Panc1 (cell line): Measurements from ENCODE around the gene UNC119B. TPM values are rescaled to one million over a fixed set of nuclear protein-coding genes. Genes with fewer than 3 reads are reported as not detected.

Source experiments
- ATAC-seq: fragments of 200-7000 bp; cut with Tn5 transposase; 2 replicates; pipeline ENCODE4 v1.9.1; 2020; ENCODE audit warnings: mild to moderate bottlenecking, moderate library complexity
- BruUV-seq: library from RNA; stranded (reverse); fragments of 400-500 nt; replicated peaks from 2 replicates; lab custom pipeline; 2021; lab: Mats Ljungman, UMichigan
- CTCF ChIA-PET: fragments of 300-600 bp; sonication (Branson Sonifier 250); formaldehyde crosslinking; loops from one replicate; lab custom pipeline; 2022; ENCODE audit warnings: antibody characterized with exemption; lab: Charles Lee
- POLR2A ChIA-PET: fragments of 300-600 bp; sonication (Branson Sonifier 250); formaldehyde crosslinking; loops from one replicate; lab custom pipeline; 2022; ENCODE audit warnings: antibody characterized with exemption; lab: Charles Lee
- DNase-seq: peaks from one replicate; pipeline ENCODE4 v3.0.0-alpha.2; 2010; ENCODE audit warnings: low read depth, low spot score
- H3K27ac ChIP-seq: 2 replicates; pipeline ENCODE4 v1.5.1; 2011; ENCODE audit warnings: mild to moderate bottlenecking, low read length, inconsistent platforms
- H3K27me3 ChIP-seq: fragments of 200-500 bp; sonication (Bioruptor generic); 2 replicates; pipeline ENCODE4 v1.6.0; 2014; ENCODE audit warnings: low read length, inconsistent platforms; ENCODE audit not compliant: control insufficient read depth, insufficient read depth
- H3K36me3 ChIP-seq: fragments of 200-500 bp; sonication (Bioruptor generic); 2 replicates; pipeline ENCODE4 v1.5.1; 2014; ENCODE audit warnings: inconsistent platforms, mild to moderate bottlenecking, low read length, moderate library complexity; ENCODE audit not compliant: control insufficient read depth, insufficient read depth
- H3K4me1 ChIP-seq: 2 replicates; pipeline ENCODE4 v1.5.1; 2011; ENCODE audit warnings: inconsistent platforms, mild to moderate bottlenecking, low read length, moderate library complexity; ENCODE audit not compliant: control insufficient read depth, insufficient read depth
- H3K4me3 ChIP-seq, 2 experiments: 2 replicates each; pipeline ENCODE4 v1.5.1; 2011 to 2012; ENCODE audit warnings: low read depth in 2 of 2, low read length in 2 of 2, mild to moderate bottlenecking in 2 of 2, inconsistent platforms in 1 of 2, moderate library complexity in 1 of 2
- H3K9me3 ChIP-seq: fragments of 200-500 bp; sonication (Bioruptor generic); 2 replicates; pipeline ENCODE4 v1.5.1; 2014; ENCODE audit warnings: low read depth, mild to moderate bottlenecking, inconsistent platforms, low read length, moderate library complexity; ENCODE audit not compliant: control insufficient read depth, insufficient read depth
- POLR2AphosphoS5 ChIP-seq: IDR thresholded peaks from 2 replicates; pipeline ENCODE4 v1.6.1; 2012; ENCODE audit warnings: mild to moderate bottlenecking, low read depth, low read length, moderate library complexity
- SIN3A ChIP-seq: IDR thresholded peaks from 2 replicates; pipeline ENCODE4 v1.6.1; 2012; ENCODE audit warnings: low read depth, mild to moderate bottlenecking, low read length, moderate library complexity, borderline replicate concordance; ENCODE audit not compliant: insufficient read depth
- TCF7L2 ChIP-seq: IDR thresholded peaks from 2 replicates; pipeline ENCODE4 v1.6.1; 2011; ENCODE audit warnings: mild to moderate bottlenecking, low read depth, low read length, inconsistent platforms
- in situ Hi-C: cut with HindIII; loops from 2 replicates; pipeline ENCODE4 v1.10.0; 2016; ENCODE audit warnings: low sequenced_read_pairs, low pct_unique_long_range_greater_than_20kb
- intact Hi-C: fragments of 100-400 bp; cut with micrococcal nuclease; formaldehyde crosslinking; loops from one replicate; pipeline ENCODE4 v1.10.0; 2022; ENCODE audit not compliant: unreplicated experiment
- total RNA-seq: library from RNA; stranded (reverse); gene quantifications from one replicate; pipeline ENCODE4 v1.2.1, GENCODE V29; 2021; ENCODE audit not compliant: unreplicated experiment
- TF ChIP-seq, protein P1 (sequence below): fragments of 450-650 bp; IDR thresholded peaks from 2 replicates; pipeline ENCODE4 v1.5.1; 2017; ENCODE audit warnings: mild to moderate bottlenecking
- TF ChIP-seq, protein P2 (sequence below), 2 experiments: IDR thresholded peaks; 2 replicates each; pipeline ENCODE4 v1.6.1; 2011 to 2012; ENCODE audit warnings: low read depth in 2 of 2, control low read depth in 1 of 2, low read length in 1 of 2, mild to moderate bottlenecking in 1 of 2, moderate library complexity in 1 of 2; ENCODE audit not compliant: insufficient read depth in 1 of 2

UNC119B gene
- total RNA-seq, 1 experiment from 2014 or later = 26.0 TPM

DNA sequence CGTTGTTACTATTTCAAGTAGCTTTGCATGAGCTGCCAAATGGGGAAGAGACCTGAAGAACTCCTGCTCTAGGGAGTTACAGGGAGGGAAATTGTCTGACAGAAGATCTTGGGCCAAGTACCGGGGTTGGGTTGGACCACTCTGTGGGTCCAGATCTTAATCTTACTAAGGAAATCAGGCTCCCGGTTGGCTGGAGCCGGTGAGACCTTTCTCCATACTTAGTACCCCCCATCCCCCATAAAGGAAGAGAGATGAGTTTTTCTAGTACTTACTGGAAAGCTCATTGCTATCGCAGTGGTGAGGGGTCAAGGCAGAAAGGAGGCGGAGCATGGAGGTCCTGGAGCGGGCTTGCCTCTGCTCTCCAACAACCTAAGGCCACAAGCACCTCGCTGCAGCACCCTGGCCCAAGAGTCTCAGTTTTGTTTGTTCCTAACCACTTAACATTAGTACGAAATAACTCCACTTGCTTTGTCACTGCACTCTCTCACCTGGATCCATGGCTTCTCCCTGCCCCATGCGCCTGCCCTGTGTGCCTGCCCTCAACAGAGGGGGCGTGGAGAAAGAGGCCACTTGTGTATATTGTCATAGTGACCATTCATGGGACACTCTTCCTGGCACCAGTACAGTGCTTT, 6.8 kb upstream of the UNC119B start:
- POLR2A ChIA-PET = no interaction called here
- CTCF ChIA-PET = no interaction called here
- Histone ChIP-seq H3K36me3 (peaks cover 2% of the 10 kb centered on the region), H3K27me3 (no peaks in the 10 kb centered on the region), H3K9me3 (no peaks in the 10 kb centered on the region), H3K27ac (no peak overlapping the region), H3K4me1 (no peaks in the 10 kb centered on the region), H3K4me3 (no peak overlapping the region)
- ATAC-seq (no peak; the same call in 1 of the 2 replicates), DNase-seq (no peak)
- no TSS peak for BruUV-seq
- in situ Hi-C loops (no loop called here), intact Hi-C loops (no loop called here)
- TF ChIP-seq, protein P1, sequence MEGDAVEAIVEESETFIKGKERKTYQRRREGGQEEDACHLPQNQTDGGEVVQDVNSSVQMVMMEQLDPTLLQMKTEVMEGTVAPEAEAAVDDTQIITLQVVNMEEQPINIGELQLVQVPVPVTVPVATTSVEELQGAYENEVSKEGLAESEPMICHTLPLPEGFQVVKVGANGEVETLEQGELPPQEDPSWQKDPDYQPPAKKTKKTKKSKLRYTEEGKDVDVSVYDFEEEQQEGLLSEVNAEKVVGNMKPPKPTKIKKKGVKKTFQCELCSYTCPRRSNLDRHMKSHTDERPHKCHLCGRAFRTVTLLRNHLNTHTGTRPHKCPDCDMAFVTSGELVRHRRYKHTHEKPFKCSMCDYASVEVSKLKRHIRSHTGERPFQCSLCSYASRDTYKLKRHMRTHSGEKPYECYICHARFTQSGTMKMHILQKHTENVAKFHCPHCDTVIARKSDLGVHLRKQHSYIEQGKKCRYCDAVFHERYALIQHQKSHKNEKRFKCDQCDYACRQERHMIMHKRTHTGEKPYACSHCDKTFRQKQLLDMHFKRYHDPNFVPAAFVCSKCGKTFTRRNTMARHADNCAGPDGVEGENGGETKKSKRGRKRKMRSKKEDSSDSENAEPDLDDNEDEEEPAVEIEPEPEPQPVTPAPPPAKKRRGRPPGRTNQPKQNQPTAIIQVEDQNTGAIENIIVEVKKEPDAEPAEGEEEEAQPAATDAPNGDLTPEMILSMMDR = no peak
- no peak for TF ChIP-seq TCF7L2
- TF ChIP-seq SIN3A = no peak
- TF ChIP-seq, protein P2, sequence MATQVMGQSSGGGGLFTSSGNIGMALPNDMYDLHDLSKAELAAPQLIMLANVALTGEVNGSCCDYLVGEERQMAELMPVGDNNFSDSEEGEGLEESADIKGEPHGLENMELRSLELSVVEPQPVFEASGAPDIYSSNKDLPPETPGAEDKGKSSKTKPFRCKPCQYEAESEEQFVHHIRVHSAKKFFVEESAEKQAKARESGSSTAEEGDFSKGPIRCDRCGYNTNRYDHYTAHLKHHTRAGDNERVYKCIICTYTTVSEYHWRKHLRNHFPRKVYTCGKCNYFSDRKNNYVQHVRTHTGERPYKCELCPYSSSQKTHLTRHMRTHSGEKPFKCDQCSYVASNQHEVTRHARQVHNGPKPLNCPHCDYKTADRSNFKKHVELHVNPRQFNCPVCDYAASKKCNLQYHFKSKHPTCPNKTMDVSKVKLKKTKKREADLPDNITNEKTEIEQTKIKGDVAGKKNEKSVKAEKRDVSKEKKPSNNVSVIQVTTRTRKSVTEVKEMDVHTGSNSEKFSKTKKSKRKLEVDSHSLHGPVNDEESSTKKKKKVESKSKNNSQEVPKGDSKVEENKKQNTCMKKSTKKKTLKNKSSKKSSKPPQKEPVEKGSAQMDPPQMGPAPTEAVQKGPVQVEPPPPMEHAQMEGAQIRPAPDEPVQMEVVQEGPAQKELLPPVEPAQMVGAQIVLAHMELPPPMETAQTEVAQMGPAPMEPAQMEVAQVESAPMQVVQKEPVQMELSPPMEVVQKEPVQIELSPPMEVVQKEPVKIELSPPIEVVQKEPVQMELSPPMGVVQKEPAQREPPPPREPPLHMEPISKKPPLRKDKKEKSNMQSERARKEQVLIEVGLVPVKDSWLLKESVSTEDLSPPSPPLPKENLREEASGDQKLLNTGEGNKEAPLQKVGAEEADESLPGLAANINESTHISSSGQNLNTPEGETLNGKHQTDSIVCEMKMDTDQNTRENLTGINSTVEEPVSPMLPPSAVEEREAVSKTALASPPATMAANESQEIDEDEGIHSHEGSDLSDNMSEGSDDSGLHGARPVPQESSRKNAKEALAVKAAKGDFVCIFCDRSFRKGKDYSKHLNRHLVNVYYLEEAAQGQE (IDR thresholded peaks at IDR 0.05; ENCODE audit: insufficient read depth in 1 of 2, low read depth in 2 of 2, low read length in 1 of 2) = no peak
- TF ChIP-seq POLR2AphosphoS5 = no peak

DNA sequence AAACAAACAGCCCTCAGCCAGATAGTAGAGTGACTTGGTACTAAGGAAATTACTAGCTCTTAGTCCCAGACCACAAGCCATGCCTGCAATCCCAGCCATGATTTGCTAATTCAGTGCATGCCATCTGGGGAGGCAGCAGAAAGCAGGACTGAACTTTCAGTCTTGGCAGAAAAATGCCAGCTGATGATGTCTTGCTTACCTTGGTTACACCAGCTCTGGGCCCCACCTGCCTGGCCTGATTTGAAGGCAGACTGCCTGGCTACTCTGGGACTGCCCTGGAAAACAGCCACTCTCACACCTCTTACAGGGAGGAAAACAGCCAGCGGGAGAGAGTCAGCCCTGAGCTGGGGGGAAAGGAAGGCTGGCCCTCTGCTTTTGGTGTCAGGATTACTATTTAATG, 4.6 kb upstream of the UNC119B start:
- ATAC-seq = no peak
- no peak for DNase-seq

More for the DNA sequence above, 4.6 kb upstream of the UNC119B start:
- no peak for TF ChIP-seq POLR2AphosphoS5
- no peak for TF ChIP-seq TCF7L2
- TF ChIP-seq, protein P2 (IDR thresholded peaks at IDR 0.05; ENCODE audit: insufficient read depth in 1 of 2, low read depth in 2 of 2, low read length in 1 of 2) = no peak
- TF ChIP-seq, protein P1 = no peak
- TF ChIP-seq SIN3A = no peak
- Histone ChIP-seq H3K27ac (no peak overlapping the region), H3K36me3 (peaks cover under 1% of the 10 kb centered on the region; the same call in 1 of the 2 replicates), H3K9me3 (no peaks in the 10 kb centered on the region), H3K27me3 (no peaks in the 10 kb centered on the region), H3K4me1 (peaks cover 5% of the 10 kb centered on the region; the same call in 1 of the 2 replicates), H3K4me3 (no peak overlapping the region)
- BruUV-seq = no TSS peak
- ChIA-PET CTCF (interaction anchor here (0.6 kb wide), 1 partner anchor 59 kb away, joined by 4 read pairs; no protein-coding TSS in a partner anchor), POLR2A (no interaction called here)
- in situ Hi-C loops = no loop called here
- intact Hi-C loops = no loop called here
